ENCODE measurements around the gene JMJD1C.
"Not testable (repeated sequence)": the region's sequence is repeated elsewhere in the genome, so short reads cannot be mapped to it uniquely, and the experiment has no call there.

Gene JMJD1C

GRCh38 chr10:63246356-63246755, 219.4 kb downstream of the JMJD1C start:
- peaks cover 46% of the 10 kb centered on the region for H3K4me1 Mint-ChIP-seq
- no peak for ATAC-seq (ENCODE audit: low read depth)
- peaks cover 23% of the 10 kb centered on the region for H3K36me3 Mint-ChIP-seq
- H3K27ac Mint-ChIP-seq: peak overlapping the region; percentile 18
- H3K4me3 Mint-ChIP-seq: peak overlapping the region; percentile 18
- peaks cover 6% of the 10 kb centered on the region for H3K9me3 Mint-ChIP-seq
- no peaks in the 10 kb centered on the region for H3K27me3 Mint-ChIP-seq
- no peak for DNase-seq (ENCODE audit: low spot score in 2 of 2)

- Mint-ChIP-seq H3K9me3 (peaks cover 6% of the 10 kb centered on the region), H3K27ac (peak overlapping the region; percentile 67), H3K4me1 (peaks cover 60% of the 10 kb centered on the region), H3K4me3 (peak overlapping the region; percentile 80), H3K36me3 (peaks cover 17% of the 10 kb centered on the region), H3K27me3 (no peaks in the 10 kb centered on the region)
- ATAC-seq (ENCODE audit: low read depth) (peak; percentile 51), DNase-seq (ENCODE audit: low spot score in 2 of 2) (no peak)
Observed at GRCh38 chr10:63241841-63242281, 223.9 kb downstream of the JMJD1C start.

- Mint-ChIP-seq H3K27me3 (no peaks in the 10 kb centered on the region), H3K27ac (peak overlapping the region; percentile 73), H3K9me3 (peaks cover 3% of the 10 kb centered on the region), H3K36me3 (peaks cover 12% of the 10 kb centered on the region), H3K4me1 (peaks cover 52% of the 10 kb centered on the region), H3K4me3 (peak overlapping the region; percentile 25)
- ATAC-seq (ENCODE audit: low read depth): no peak
- DNase-seq (ENCODE audit: low spot score in 2 of 2): no peak
Observed at GRCh38 chr10:63240807-63241206, 225.0 kb downstream of the JMJD1C start.

GRCh38 chr10:63238501-63238900, 227.3 kb downstream of the JMJD1C start:
- no peak for ATAC-seq (ENCODE audit: low read depth)
- H3K4me3 Mint-ChIP-seq: no peak overlapping the region
- peak overlapping the region; percentile 73 for H3K27ac Mint-ChIP-seq

GRCh38 chr10:63237396-63237795, 228.4 kb downstream of the JMJD1C start:
- peak overlapping the region; percentile 55 for H3K27ac Mint-ChIP-seq
- ATAC-seq (ENCODE audit: low read depth) (no peak), DNase-seq (ENCODE audit: low spot score in 2 of 2) (no peak)
- H3K36me3 Mint-ChIP-seq: peaks cover 6% of the 10 kb centered on the region
- no peaks in the 10 kb centered on the region for H3K27me3 Mint-ChIP-seq
- no peaks in the 10 kb centered on the region for H3K9me3 Mint-ChIP-seq
- H3K4me3 Mint-ChIP-seq: peak overlapping the region; percentile 27
- peaks cover 42% of the 10 kb centered on the region for H3K4me1 Mint-ChIP-seq

More at GRCh38 chr10:63238501-63238900, 227.3 kb downstream of the JMJD1C start:
- no peaks in the 10 kb centered on the region for H3K9me3 Mint-ChIP-seq
- H3K4me1 Mint-ChIP-seq: peaks cover 40% of the 10 kb centered on the region
- no peak for DNase-seq (ENCODE audit: low spot score in 2 of 2)
- peaks cover 6% of the 10 kb centered on the region for H3K36me3 Mint-ChIP-seq
- H3K27me3 Mint-ChIP-seq: no peaks in the 10 kb centered on the region

GRCh38 chr10:63236113-63236935, 229.5 kb downstream of the JMJD1C start:
- Mint-ChIP-seq H3K4me3 (no peak overlapping the region), H3K9me3 (no peaks in the 10 kb centered on the region), H3K4me1 (peaks cover 35% of the 10 kb centered on the region)

GRCh38 chr10:63235136-63235535, 230.6 kb downstream of the JMJD1C start:
- not testable (repeated sequence) for H3K9me3 Mint-ChIP-seq; H3K36me3 Mint-ChIP-seq; H3K27me3 Mint-ChIP-seq; H3K27ac Mint-ChIP-seq; H3K4me3 Mint-ChIP-seq; ATAC-seq (ENCODE audit: low read depth); DNase-seq (ENCODE audit: low spot score in 2 of 2)
- peaks cover 30% of the 10 kb centered on the region for H3K4me1 Mint-ChIP-seq

More at GRCh38 chr10:63236113-63236935, 229.5 kb downstream of the JMJD1C start:
- peak; percentile 88 for ATAC-seq (ENCODE audit: low read depth)
- no peak overlapping the region for H3K27ac Mint-ChIP-seq
- no peaks in the 10 kb centered on the region for H3K27me3 Mint-ChIP-seq
- H3K36me3 Mint-ChIP-seq: peaks cover 6% of the 10 kb centered on the region
- DNase-seq (ENCODE audit: low spot score in 2 of 2): no peak

- no peak overlapping the region for H3K27ac Mint-ChIP-seq
- no peak for ATAC-seq (ENCODE audit: low read depth)
- no peak overlapping the region for H3K4me3 Mint-ChIP-seq
- no peaks in the 10 kb centered on the region for H3K9me3 Mint-ChIP-seq
- peaks cover 7% of the 10 kb centered on the region for H3K36me3 Mint-ChIP-seq
- H3K27me3 Mint-ChIP-seq: no peaks in the 10 kb centered on the region
- no peak for DNase-seq (ENCODE audit: low spot score in 2 of 2)
- H3K4me1 Mint-ChIP-seq: peaks cover 35% of the 10 kb centered on the region
Observed at GRCh38 chr10:63229161-63229560, 236.6 kb downstream of the JMJD1C start.

GRCh38 chr10:63228237-63228636, 237.5 kb downstream of the JMJD1C start:
- H3K4me3 Mint-ChIP-seq: no peak overlapping the region
- ATAC-seq (ENCODE audit: low read depth) (no peak), DNase-seq (ENCODE audit: low spot score in 2 of 2) (no peak)
- H3K36me3 Mint-ChIP-seq: peaks cover 7% of the 10 kb centered on the region
- H3K4me1 Mint-ChIP-seq: peaks cover 33% of the 10 kb centered on the region
- H3K27me3 Mint-ChIP-seq: no peaks in the 10 kb centered on the region
- no peaks in the 10 kb centered on the region for H3K9me3 Mint-ChIP-seq
- peak overlapping the region; percentile 43 for H3K27ac Mint-ChIP-seq

GRCh38 chr10:63227207-63227895, 238.4 kb downstream of the JMJD1C start:
- no peaks in the 10 kb centered on the region for H3K9me3 Mint-ChIP-seq
- H3K27ac Mint-ChIP-seq: peak overlapping the region; percentile 43
- peaks cover 7% of the 10 kb centered on the region for H3K36me3 Mint-ChIP-seq
- no peak for DNase-seq (ENCODE audit: low spot score in 2 of 2)
- ATAC-seq (ENCODE audit: low read depth): peak; percentile 33
- H3K4me3 Mint-ChIP-seq: peak overlapping the region; percentile 1
- no peaks in the 10 kb centered on the region for H3K27me3 Mint-ChIP-seq
- peaks cover 33% of the 10 kb centered on the region for H3K4me1 Mint-ChIP-seq

GRCh38 chr10:63224241-63224640, 241.5 kb downstream of the JMJD1C start:
- Mint-ChIP-seq H3K9me3 (no peaks in the 10 kb centered on the region), H3K27me3 (no peaks in the 10 kb centered on the region), H3K27ac (peak overlapping the region; percentile 17), H3K4me1 (peaks cover 45% of the 10 kb centered on the region), H3K36me3 (peaks cover 2% of the 10 kb centered on the region), H3K4me3 (no peak overlapping the region)
- ATAC-seq (ENCODE audit: low read depth) (no peak), DNase-seq (ENCODE audit: low spot score in 2 of 2) (no peak)

GRCh38 chr10:63221950-63222349, 243.8 kb downstream of the JMJD1C start:
- H3K27me3 Mint-ChIP-seq: no peaks in the 10 kb centered on the region
- no peak for DNase-seq (ENCODE audit: low spot score in 2 of 2)
- no peak overlapping the region for H3K4me3 Mint-ChIP-seq
- peaks cover 47% of the 10 kb centered on the region for H3K4me1 Mint-ChIP-seq
- H3K9me3 Mint-ChIP-seq: no peaks in the 10 kb centered on the region
- ATAC-seq (ENCODE audit: low read depth): no peak
- peak overlapping the region; percentile 70 for H3K27ac Mint-ChIP-seq
- peaks cover 4% of the 10 kb centered on the region for H3K36me3 Mint-ChIP-seq

- Mint-ChIP-seq H3K4me1 (peaks cover 39% of the 10 kb centered on the region), H3K27me3 (no peaks in the 10 kb centered on the region), H3K36me3 (peaks cover 5% of the 10 kb centered on the region), H3K27ac (peak overlapping the region; percentile 70), H3K4me3 (peak overlapping the region; percentile 30), H3K9me3 (no peaks in the 10 kb centered on the region)
- ATAC-seq (ENCODE audit: low read depth) (peak; percentile 58), DNase-seq (ENCODE audit: low spot score in 2 of 2) (no peak)
Observed at GRCh38 chr10:63219749-63220148, 246.0 kb downstream of the JMJD1C start.

GRCh38 chr10:63217120-63217605, 248.6 kb downstream of the JMJD1C start:
- DNase-seq (ENCODE audit: low spot score in 2 of 2): peak in 1 of 2 donors; percentile 46
- ATAC-seq (ENCODE audit: low read depth): peak; percentile 82
- Mint-ChIP-seq H3K36me3 (peaks cover 12% of the 10 kb centered on the region), H3K9me3 (no peaks in the 10 kb centered on the region), H3K27ac (peak overlapping the region; percentile 81), H3K4me1 (peaks cover 37% of the 10 kb centered on the region), H3K27me3 (no peaks in the 10 kb centered on the region), H3K4me3 (no peak overlapping the region)

Data from memory B cell (primary cell).